ENCODE results near the gene RSPH1.
A peak's percentile ranks its signal among the peaks of the same experiment; 100 is the strongest.

The RSPH1 gene

DNA sequence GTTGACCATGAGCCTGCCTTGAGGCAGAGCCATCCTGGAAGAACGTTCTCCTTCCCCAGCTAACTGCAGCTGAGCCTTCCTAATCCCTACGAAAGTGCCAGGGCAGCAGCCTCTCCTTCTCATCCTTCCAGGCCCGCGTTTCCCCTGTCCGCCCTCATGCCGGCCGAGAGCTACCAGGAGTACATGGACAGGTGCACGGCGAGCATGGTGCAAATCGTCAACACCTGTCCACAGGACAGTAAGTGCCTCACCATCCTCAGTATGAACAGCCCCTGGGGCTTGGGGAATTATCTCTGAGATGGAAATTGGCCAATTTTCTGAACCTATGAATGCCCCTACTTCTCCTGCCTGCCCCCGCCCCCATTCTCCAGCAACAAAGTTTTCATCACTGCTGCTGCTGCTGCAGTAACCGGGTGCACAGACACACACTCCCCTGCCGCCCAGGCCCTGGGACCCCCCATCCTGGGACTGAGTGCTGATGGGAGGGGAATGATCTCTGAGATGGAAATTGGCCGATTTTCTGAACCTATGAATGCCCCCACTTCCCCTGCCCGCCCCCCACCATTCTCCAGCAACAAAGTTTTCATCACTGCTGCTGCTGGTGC, 52.7 kb downstream of the RSPH1 start:
- DNase-seq = no peak

DNA sequence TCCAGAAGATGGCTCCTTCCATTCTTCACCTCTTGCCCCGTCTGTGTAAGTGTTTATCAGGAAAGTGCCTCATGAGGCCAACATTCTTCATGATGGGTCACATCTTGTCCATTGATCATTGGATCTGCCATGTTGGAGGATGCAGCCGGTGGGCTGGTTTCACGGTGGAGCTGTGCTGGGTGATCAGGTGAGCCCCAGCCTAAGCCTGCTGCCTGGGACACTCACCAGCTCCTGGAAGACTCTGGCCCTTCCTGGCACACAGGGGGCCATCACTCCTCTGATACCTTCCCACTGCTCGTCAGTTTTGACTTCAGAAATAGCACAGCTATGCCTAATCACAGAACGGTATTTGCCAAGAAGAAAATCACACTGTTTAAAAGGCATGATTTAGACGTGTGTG, 54.1 kb downstream of the RSPH1 start:
- no peak for DNase-seq

DNA sequence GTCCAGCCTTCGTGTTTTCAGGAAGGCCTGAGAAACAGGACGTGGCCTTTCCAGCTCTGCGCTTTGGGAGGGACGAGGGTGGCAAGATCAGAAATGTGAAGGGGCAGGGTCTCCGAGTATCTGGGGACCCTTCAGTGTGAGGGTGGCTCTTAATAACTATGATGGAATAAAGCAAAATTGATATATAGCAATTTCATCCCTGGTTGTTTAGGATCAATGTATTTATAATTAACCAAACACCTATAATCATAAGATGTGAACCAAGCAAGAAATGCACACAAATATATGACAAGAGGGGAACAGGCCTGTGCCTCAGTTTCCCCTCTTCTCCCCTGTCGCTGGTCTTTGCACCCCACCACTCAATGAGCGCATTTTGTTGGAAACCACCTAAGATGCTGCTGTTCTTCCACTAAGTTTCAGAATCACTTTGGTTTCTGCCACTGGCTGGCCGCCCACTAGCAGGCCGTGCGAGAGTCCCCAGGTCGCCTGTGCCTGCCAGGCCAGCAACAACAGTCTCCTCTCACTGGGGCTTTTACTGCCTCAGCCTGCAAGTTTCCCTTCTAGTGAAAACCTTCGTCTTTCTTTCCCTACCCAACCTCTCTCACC, 55.7 kb downstream of the RSPH1 start:
- no peak for DNase-seq

DNA sequence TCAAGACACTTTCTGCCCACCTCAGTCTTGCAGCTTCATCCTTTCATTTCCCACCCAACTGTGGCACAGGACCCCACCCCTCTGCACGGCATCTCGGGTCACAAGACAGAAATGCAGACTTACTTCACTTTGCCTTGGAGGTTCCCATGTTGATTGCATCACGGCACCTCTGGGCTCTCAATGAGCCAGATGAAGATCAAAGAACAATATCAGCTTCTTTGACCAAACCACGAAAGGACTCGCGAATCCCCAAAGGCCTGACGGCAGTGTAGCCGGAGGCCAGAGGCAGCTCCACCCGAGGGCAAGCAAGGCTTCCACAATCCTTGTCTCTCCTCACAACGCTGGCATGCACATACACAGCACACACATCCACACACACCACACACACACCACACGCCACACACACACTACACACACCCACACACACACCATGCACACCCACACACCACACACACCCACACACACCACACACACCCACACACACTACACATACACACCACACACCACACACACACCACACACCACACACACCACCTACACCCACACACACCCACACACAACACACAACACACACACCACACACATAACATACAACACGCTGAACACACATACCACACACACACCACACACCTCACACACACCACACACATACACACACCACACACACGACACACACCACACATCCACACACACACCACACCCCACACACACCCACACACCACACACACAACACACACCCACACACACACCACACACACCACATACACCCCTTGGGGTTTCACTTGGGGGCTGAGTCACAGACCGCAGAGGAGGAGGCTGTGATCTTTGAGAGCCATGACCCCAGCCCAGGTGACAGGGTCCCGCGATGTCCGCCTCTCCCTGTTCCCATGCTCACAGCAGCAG, 56.5 kb downstream of the RSPH1 start:
- DNase-seq = no peak

DNA sequence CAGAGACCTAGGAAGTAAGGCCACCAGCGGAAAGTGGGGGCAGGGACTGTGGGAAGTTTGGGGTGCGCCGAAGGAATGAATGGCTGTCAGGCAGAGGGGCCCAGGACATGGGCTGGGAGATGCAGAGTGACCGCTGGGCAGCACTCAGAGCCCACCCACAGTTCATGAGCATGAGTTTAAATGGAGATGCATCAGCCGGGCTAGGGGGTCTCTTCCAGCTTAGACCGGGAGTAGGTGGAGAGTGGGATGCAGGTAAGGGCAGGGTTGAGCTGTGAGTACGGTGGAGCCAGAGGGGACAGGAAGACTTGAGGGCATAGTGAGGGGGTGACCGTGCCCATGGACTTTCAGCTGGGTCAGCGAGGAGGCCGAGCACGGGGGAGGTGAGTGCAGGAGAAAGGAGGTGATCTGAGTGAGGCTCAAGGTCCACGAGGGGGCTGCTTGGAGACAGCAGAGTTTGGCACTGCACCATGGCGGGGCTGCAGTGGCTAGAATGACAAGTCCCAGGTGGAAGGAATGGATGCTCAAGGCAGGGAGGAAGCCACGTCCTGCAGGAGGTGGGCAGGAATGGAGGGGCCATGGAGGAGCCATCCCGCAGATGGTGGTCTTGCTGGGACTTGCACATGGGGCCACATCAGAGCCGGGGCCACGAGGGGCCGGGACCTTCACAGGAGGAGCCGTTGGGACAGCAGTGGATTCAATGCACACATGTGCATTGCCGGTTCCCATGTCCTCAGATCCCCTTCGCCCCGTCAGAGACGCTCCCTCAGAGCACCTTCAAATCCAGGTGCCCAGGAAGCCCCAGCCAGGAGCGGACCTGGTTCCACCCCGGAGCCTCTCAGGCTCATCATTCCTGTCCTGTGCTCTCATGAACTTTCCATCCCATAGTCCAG, 57.5 kb downstream of the RSPH1 start:
- DNase-seq = no peak

DNA sequence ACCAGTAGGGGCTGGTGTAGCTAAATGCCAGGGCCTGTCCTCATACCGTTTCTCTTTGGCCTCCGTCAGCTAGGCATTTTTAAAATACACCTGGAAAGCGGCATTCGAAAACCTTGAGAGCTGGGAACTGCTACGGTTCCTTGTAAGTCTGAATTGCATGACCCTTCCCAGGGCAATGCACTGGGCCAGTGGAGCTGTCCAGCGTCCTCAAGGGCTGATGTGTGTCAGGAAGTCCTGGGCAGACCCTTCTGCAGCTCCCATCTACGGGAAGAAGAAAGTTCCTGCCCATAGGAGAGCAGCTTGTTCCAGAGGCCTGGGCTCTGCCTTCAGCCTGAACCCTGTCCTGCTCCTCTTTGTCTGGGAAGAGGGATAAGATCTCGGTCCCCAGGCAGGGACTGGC, 58.2 kb downstream of the RSPH1 start:
- DNase-seq = no peak

DNA sequence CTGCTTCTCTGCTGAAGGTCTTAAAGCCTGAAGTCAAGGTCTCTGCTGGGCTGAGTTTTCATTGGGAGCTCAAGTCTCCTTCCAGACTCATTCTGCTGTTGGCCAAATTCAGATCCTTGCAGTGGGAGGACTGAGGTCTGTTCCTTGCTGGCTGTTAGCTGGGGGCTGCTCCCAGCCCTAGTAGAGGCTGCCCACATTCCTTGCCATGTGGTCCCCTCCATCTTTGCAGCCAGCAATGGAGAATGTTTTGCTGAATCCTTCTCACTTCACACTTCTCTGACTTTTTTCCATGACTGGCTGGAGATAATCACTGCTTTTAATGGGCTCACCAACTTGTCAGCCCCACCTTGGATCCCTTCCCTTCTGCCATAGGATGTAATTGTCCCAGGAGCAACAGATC, 59.1 kb downstream of the RSPH1 start:
- no peak for DNase-seq

DNA sequence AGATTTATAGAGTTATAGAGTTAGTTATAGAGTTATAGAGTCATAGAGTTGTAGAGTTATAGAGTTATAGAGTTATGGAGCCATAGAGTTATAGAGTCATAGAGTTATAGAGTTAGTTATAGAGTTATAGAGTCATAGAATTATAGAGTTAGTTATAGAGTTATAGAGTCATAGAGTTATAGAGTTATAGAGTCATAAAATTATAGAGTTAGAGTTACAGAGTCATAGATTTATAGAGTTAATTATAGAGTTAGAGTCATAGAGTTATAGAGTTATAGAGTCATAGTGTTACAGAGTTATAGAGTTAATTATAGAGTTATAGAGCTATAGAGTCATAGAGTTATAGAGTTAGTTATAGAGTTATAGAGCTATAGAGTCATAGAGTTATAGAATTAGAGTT, 60.2 kb downstream of the RSPH1 start:
- DNase-seq = no peak

DNA sequence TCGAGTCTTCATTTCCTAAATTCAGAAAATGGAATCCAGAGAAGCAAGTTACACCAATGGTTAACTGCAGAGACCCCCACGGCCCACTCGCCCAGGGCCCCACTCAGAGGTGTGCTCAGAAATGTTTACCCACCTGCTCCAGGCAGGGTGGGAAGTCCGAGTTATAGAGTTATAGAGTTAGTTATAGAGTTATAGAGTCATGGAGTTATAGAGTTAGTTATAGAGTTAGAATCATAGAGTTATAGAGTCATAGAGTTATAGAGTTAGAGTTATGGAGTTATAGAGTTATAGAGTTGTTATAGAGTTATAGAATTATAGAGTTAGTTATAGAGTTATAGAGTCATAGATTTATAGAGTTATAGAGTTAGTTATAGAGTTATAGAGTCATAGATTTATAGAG, 60.6 kb downstream of the RSPH1 start:
- DNase-seq = no peak

DNA sequence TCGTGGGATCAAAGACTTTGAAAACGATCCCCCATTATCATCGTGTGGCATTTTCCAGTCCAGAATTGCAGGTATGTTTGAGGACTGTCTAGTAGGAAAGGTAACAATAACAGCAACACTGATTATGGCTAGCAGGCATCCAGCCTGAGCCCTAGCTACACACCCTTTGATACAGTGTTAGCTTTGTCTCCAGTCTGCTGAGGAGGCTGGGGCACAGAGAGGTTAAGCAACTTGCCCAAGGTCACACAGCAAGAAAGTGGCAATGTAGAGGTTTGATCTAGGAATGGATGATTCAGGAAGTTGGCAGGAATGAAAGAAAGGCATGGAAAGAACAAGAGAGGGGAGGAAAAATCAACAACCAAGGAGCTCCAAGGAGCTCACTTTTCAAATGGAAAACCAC, 61.1 kb downstream of the RSPH1 start:
- DNase-seq = no peak

DNA sequence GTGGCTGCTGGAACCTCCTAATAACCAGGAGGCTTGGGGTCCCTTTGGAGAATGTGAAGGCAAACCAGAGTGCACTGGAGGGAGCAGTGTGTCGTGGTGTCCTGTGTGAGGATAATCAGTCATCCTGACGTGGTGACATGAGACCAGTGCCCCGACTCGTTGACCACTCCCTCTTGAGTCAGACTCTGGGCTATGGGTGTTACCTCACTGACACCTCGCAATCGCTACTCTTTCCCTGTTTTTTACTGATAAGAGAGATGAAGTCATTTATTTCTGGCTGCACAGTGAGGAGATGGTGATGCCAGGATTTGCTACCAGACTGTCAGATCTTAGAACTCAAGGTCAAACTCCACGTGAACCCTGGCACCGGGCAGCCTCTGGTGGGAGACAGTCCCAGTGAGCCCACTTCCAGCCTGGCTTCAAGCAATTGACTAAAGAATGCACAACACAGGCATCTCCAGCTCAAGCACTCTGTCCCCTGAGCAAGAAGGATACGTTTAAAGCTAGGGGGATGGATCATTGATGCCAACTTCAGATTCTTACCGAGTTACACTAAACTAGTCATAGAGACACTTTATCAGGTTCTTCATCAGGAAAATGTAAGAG, 62.0 kb downstream of the RSPH1 start:
- no peak for DNase-seq

DNA sequence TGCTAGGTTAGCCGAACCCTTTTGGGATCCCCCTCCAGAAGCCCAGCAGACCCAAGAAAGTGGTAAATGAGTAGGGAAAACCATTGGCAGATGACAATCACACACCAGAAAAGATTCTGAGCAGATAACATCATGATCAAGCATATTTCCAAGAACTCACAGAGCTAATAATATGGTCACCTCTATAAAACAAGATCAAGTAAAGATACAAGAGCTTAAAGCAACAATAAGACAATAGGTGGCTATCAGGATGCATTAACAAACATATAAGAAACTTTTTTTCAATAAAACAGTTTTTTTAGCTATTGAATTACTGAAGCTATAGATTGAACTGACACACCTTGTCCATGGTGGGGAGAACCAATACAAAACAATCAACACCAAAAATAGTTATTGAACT, 63.3 kb downstream of the RSPH1 start:
- no peak for DNase-seq

DNA sequence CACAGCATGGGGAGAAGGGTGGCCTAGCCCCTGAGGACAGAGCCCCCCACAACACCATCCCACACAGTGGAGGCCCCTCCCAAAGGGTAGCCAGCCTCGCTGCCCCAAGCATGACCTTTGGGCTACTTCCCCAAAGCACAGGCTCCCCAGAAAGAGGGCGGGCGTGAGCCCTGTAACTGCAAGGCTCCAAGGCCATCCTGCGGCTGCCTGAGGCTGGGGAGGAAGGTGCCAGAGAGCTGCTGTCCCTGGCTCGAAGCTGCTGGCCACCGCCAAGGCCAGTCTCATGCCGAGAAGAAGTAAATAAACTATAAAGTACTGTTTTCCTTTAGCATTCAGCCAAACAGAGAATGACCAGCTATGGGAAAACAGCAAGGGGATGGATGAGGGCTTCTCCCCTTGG, 64.8 kb downstream of the RSPH1 start:
- no peak for DNase-seq

DNA sequence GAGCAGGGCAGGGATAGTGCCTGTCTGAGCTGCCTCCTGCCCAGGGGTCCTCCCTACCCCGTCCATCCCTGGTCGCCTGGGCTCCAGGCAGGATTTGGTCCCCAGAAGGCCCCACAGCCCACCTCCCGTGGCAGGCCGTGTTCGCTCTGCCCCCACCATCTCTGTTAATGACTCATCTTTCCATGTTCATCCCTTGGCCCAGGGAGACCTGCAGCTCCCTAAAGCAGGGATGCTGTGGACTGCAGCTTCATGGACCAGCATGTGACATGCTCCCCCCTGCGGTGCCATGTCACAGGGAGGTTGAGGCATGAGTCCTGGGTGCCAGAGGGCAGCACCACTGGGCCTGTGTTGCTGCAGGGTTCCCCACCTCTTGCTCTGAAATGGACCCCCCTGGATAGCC, 65.5 kb downstream of the RSPH1 start:
- no peak for DNase-seq

DNA sequence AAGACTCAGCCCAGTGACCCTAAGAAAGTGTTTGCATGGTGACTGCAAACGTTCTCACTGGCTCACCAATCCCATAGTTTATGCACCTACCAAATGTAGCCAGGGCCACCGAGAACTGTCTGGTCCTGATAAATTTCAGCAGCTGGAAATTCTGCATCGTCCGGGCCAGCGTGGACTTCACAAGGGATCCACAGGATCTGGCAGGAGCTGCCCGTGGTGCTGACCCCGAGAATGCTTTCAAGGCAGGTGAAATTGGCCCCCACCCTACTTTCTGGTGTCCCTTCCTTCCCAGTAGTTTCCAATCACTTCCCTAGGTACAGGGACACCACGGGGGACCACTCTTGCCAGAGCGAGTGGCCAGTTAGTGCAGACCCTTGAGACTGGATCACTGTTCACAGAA, 66.2 kb downstream of the RSPH1 start:
- no peak for DNase-seq

DNA sequence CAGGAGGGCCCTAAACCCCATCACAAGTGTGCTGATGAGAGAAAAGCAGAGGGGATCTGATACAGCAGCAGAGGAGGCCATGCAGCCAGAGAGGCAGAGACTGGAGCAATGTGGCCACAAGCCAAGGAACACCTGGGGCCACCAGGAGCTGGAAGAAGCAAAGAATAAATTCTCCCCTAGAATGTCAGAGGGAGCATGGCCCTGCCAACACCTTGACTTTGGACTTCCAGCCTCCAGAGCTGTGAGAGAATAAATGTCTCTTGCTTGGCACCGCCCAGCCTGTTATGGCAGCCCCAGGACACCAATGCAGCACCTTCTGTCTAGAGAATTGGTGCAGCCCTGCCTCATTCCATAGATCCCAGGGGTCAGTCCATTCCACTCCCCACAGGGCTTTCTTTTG, 67.0 kb downstream of the RSPH1 start:
- DNase-seq = no peak

DNA sequence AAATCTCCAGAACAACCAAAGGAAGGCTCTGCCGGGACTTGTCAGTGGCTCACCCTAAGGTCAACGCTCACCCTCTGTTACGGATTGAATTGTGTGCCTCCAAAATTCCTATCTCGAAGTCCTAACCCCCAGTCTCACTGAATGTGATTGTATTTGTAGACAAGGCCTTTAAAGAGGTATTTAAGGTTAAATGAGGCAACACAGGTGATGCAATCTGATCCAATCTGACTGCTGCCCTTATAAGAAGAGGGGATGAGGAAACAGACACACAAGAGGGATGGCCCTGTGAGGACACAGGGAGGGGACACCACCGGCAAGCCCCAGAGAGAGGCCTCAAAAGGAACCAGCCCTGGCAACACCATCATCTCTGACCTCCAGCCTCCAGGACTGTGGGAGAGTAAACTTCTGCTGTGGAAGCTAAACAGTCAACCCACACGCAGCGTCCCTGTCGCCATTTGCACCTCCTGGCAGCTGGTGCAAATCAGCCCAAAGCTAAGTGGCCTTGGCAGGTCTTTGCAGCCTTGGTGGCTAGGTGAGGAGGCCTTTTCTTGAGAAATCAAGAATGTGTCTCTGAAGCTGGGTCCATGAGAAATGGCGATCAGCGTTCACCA, 68.1 kb downstream of the RSPH1 start:
- no peak for DNase-seq

DNA sequence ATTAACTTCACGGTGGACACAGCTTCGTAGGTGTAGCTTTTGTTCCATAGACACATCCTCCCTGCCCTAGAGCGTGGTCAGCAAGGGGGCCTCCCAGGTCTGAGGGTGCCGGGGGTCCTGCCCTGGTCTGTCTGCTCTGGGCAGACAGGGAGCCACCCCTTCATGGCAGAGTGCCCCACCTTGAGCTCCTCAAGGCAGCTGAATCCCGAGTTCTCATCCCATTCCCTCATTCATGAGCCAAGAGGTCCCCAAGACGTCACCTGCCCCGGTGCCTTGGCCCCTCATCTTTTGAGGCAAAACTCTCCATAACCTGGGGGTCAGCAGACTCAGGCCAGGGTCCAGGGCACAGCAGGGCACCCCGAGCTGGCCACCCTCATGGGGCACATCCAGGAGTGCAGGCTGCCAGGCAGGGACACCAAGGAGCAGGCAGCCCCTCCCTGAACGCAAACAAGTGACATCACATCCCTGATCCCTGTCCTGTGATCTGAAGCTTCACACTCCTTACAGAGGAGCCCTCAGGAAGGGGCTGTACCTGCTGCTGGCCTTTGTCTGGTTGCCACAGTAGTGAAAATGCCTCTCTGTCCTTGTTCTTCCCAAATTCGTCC, 69.0 kb downstream of the RSPH1 start:
- no peak for DNase-seq

DNA sequence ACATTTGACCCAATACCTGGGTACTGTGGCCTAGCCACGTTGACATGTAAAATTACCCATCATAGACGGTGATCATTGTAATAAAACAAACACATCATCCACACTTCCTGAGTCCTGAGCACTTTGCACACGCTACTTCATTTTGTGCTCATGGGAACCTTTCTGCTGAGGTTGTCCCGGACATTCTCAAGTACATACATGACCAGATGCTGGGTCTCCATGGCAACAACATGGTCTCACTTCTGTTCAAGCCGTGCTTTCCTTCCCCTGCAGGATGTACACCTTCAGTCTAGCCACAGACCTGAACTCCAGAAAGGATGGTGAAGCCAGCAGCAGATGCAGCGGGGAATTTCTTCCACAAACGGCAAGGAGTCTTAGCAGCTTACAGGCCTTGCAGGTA, 69.6 kb downstream of the RSPH1 start:
- no peak for DNase-seq

DNA sequence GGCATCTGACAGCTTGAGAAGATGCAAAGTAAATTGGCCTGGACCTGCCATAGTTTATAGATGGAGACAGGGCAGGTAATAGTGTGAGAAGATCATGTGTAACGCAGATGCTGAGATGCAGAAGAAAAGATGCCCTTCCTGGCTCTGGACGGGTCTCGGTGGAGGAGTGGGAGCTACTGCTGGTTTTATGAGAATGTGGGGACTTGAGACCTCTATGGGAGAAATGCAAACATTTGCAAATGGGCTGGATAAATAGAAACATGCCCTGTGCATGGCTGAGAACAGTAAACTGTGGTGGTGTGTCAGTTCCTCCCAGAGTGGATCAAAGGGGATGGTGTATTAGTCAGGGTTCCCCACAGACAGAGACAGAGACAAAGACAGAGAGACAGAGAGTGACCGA, 70.4 kb downstream of the RSPH1 start:
- DNase-seq = no peak

DNA sequence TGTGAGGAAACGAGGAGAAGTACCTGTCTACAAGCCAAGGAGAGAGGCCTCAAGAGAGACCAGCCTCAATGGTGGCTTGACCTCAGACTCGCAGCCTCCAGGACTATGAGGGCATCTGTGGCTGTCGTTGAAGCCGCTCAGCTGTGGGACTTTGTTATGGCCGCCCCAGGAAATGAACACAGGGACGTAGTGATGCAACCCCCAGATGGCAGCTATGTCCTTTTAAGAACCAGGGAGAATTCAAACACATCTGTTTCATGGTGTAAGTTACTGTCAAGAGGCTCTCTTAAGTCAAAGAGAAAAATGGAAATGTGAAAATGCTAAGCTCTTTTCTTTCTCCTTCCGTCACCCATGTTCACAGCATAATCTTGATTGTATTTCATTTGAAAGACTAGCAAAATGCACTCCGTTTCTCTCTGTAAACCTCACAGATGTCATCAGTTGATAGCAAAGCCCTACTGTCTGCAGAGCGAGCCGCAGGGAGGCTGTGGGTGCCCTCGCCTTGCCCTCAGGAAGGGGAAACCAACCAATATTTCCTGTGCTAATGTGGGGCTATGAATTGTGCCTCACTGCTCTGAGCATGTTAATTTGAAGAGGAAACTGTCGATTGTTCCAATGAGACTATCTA, 71.0 kb downstream of the RSPH1 start:
- DNase-seq = peak; percentile 63
